HCT116 (cell line): ENCODE results near the gene GPC5. TPM values are rescaled to one million over a fixed set of nuclear protein-coding genes. Genes with fewer than 3 reads are reported as not detected.

Experiments
- ATAC-seq: fragments of 200-7000 bp; cut with Tn5 transposase; 2 replicates; pipeline ENCODE4 v1.9.1; 2020; ENCODE audit warnings: mild to moderate bottlenecking, moderate library complexity
- BruUV-seq: library from RNA; stranded (reverse); fragments of 400-500 nt; replicated peaks from 2 replicates; lab custom pipeline; 2021; lab: Mats Ljungman, UMichigan
- CTCF ChIA-PET: fragments of 300-600 bp; sonication (Branson Sonifier 250); formaldehyde crosslinking; loops from one replicate; lab custom pipeline; 2021; ENCODE audit warnings: antibody characterized with exemption; lab: Charles Lee
- POLR2A ChIA-PET: fragments of 300-600, 350-600 bp; sonication (Branson Sonifier 250); formaldehyde crosslinking; loops from one replicate; lab custom pipeline; 2021; ENCODE audit warnings: antibody characterized with exemption; lab: Charles Lee
- RAD21 ChIA-PET, 2 experiments: fragments of 300-600 bp; sonication (Branson Sonifier 250); formaldehyde crosslinking; loops; one replicate each; lab custom pipeline; 2023; ENCODE audit warnings: low total read pairs in 2 of 2; ENCODE audit not compliant: uncharacterized antibody in 2 of 2, unreplicated experiment in 2 of 2, low non-redundant PET in 1 of 2; lab: Charles Lee
- DNase-seq: peaks from one replicate; pipeline ENCODE4 v3.0.0-alpha.2; 2010; ENCODE audit warnings: low read depth, low spot score
- H2AFZ ChIP-seq: fragments of 200-600 bp; shearing (Covaris generic), sonication (generic); 2 replicates; pipeline ENCODE4 v1.6.1; 2017; ENCODE audit warnings: low read depth, mixed run types, mixed read lengths, antibody characterized with exemption, low read length; ENCODE audit not compliant: poor library complexity, severe bottlenecking
- H3K27ac ChIP-seq: 2 replicates; pipeline ENCODE4 v1.5.1; 2012; ENCODE audit warnings: low read depth, low read length
- H3K27me3 ChIP-seq: fragments of 200-600 bp; sonication (generic); 2 replicates; pipeline ENCODE4 v1.6.1; 2016; ENCODE audit warnings: mixed run types, low read length, mixed read lengths; ENCODE audit not compliant: insufficient read depth
- H3K36me3 ChIP-seq, 2 experiments: fragments of 200-500 bp in 1 of 2; fragments of 200-600 bp in 1 of 2; sonication (Bioruptor generic) in 1 of 2; sonication (generic) in 1 of 2; 2 replicates each; pipeline versions ENCODE4 v1.5.1 to v1.6.1; 2014 to 2016; ENCODE audit warnings: low read length in 2 of 2, inconsistent platforms in 1 of 2, mixed read lengths in 1 of 2, mixed run types in 1 of 2; ENCODE audit not compliant: insufficient read depth in 2 of 2, control insufficient read depth in 1 of 2
- H3K4me1 ChIP-seq, 2 experiments: fragments of 200-600 bp in 1 of 2; sonication (generic) in 1 of 2; 2 replicates each; pipeline versions ENCODE4 v1.5.1 to v1.6.1; 2012 to 2017; ENCODE audit warnings: low read length in 2 of 2, inconsistent platforms in 1 of 2, mild to moderate bottlenecking in 1 of 2, mixed read lengths in 1 of 2, mixed run types in 1 of 2, moderate library complexity in 1 of 2; ENCODE audit not compliant: insufficient read depth in 2 of 2, control insufficient read depth in 1 of 2
- H3K4me2 ChIP-seq: fragments of 200-600 bp; sonication (generic); 2 replicates; pipeline ENCODE4 v1.6.1; 2017; ENCODE audit warnings: mixed run types, low read length, mixed read lengths
- H3K4me3 ChIP-seq, 2 experiments: fragments of 200-600 bp in 1 of 2; sonication (generic) in 1 of 2; replicated peaks in 1 of 2; 2 replicates each; pipeline ENCODE4 v1.5.1; 2011 to 2016; ENCODE audit warnings: low read length in 2 of 2, control low read depth in 1 of 2, low read depth in 1 of 2, mild to moderate bottlenecking in 1 of 2, mixed read lengths in 1 of 2, mixed run types in 1 of 2
- H3K79me2 ChIP-seq: fragments of 200-600 bp; sonication (generic); 2 replicates; pipeline ENCODE4 v1.6.1; 2017; ENCODE audit warnings: mild to moderate bottlenecking, mixed run types, low read length, moderate library complexity, mixed read lengths; ENCODE audit not compliant: insufficient read depth
- H3K9ac ChIP-seq: fragments of 200-600 bp; sonication (generic); 2 replicates; pipeline ENCODE4 v1.6.1; 2016; ENCODE audit warnings: low read length, mixed read lengths
- H3K9me2 ChIP-seq: fragments of 200-600 bp; sonication (generic), shearing (Covaris generic); 2 replicates; pipeline ENCODE4 v1.6.1; 2017; ENCODE audit warnings: mixed run types, mild to moderate bottlenecking, moderate library complexity; ENCODE audit not compliant: insufficient read depth
- H3K9me3 ChIP-seq, 2 experiments: fragments of 200-500 bp in 1 of 2; fragments of 200-600 bp in 1 of 2; sonication (Bioruptor generic) in 1 of 2; sonication (generic) in 1 of 2; 2 replicates each; pipeline ENCODE4 v1.6.1; 2014 to 2017; ENCODE audit warnings: low read length in 2 of 2, mixed read lengths in 2 of 2, inconsistent platforms in 1 of 2, low read depth in 1 of 2, mild to moderate bottlenecking in 1 of 2, mixed run types in 1 of 2, moderate library complexity in 1 of 2; ENCODE audit not compliant: control insufficient read depth in 1 of 2, insufficient read depth in 1 of 2
- H4K20me1 ChIP-seq: fragments of 200-600 bp; sonication (generic), shearing (Covaris generic); 2 replicates; pipeline ENCODE4 v1.6.1; 2017; ENCODE audit warnings: mixed run types, mild to moderate bottlenecking, moderate library complexity; ENCODE audit not compliant: insufficient read depth
- CEBPB ChIP-seq: IDR thresholded peaks from 2 replicates; pipeline ENCODE4 v1.6.1; 2012; ENCODE audit warnings: low read depth
- EGR1 ChIP-seq: IDR thresholded peaks from 2 replicates; pipeline ENCODE4 v1.6.1; 2012; ENCODE audit warnings: low read depth
- ELF1 ChIP-seq: IDR thresholded peaks from 2 replicates; pipeline ENCODE4 v1.6.1; 2012; ENCODE audit warnings: low read depth, borderline replicate concordance
- EZH2 ChIP-seq: fragments of 200-600 bp; sonication (generic); IDR thresholded peaks from 2 replicates; pipeline ENCODE4 v1.6.1; 2017; ENCODE audit warnings: antibody characterized with exemption, mixed run types
- EZH2phosphoT487 ChIP-seq: fragments of 200-600 bp; IDR thresholded peaks from 2 replicates; pipeline ENCODE4 v1.6.1; 2018; ENCODE audit warnings: antibody characterized with exemption, borderline replicate concordance
- FOSL1 ChIP-seq: IDR thresholded peaks from 2 replicates; pipeline ENCODE4 v1.6.1; 2012; ENCODE audit warnings: low read depth
- MAX ChIP-seq: IDR thresholded peaks from 2 replicates; pipeline ENCODE4 v1.6.1; 2012
- POLR2A ChIP-seq: IDR thresholded peaks from 2 replicates; pipeline ENCODE4 v1.7.0; 2011; ENCODE audit warnings: borderline replicate concordance; ENCODE audit not compliant: insufficient read depth, insufficient read length; ENCODE audit errors: extremely low read depth
- RAD21 ChIP-seq: IDR thresholded peaks from 2 replicates; pipeline ENCODE4 v1.6.1; 2012; ENCODE audit warnings: low read depth, mild to moderate bottlenecking
- SIN3A ChIP-seq: IDR thresholded peaks from 2 replicates; pipeline ENCODE4 v1.6.1; 2012; ENCODE audit warnings: low read depth
- SP1 ChIP-seq: IDR thresholded peaks from 2 replicates; pipeline ENCODE4 v1.6.1; 2012; ENCODE audit warnings: low read depth
- TCF7L2 ChIP-seq: IDR thresholded peaks from 2 replicates; pipeline ENCODE4 v1.7.0; 2011; ENCODE audit warnings: borderline replicate concordance, inconsistent platforms; ENCODE audit not compliant: insufficient read depth, insufficient read length; ENCODE audit errors: extremely low read depth
- YY1 ChIP-seq: IDR thresholded peaks from 2 replicates; pipeline ENCODE4 v1.6.1; 2011; ENCODE audit warnings: low read length, low read depth, moderate library complexity, mild to moderate bottlenecking; ENCODE audit not compliant: insufficient replicate concordance; ENCODE audit errors: extremely low read depth
- ZFX ChIP-seq: fragments of 450-650 bp; IDR thresholded peaks from 2 replicates; pipeline ENCODE4 v1.6.1; 2017
- ZNF274 ChIP-seq: fragments of 200-500 bp; sonication (Bioruptor generic); IDR thresholded peaks from 2 replicates; pipeline ENCODE4 v1.6.1; 2014; ENCODE audit warnings: mild to moderate bottlenecking, low read depth, low read length, inconsistent platforms
- intact Hi-C: fragments of 100-400 bp; cut with micrococcal nuclease; formaldehyde crosslinking; loops from 2 replicates; pipeline ENCODE4 v1.10.0; 2022
- total RNA-seq: library from RNA; stranded (reverse); gene quantifications from one replicate; pipeline ENCODE4 v1.2.1, GENCODE V29; 2021; ENCODE audit not compliant: unreplicated experiment
- TF ChIP-seq, protein P1 (sequence below): IDR thresholded peaks from 2 replicates; pipeline ENCODE4 v1.6.1; 2012
- TF ChIP-seq, protein P2 (sequence below): IDR thresholded peaks from 2 replicates; pipeline ENCODE4 v1.6.1; 2012; ENCODE audit warnings: low read depth
- TF ChIP-seq, protein P3 (sequence below): IDR thresholded peaks from 2 replicates; pipeline ENCODE4 v1.6.1; 2011; ENCODE audit warnings: mild to moderate bottlenecking, low read length, moderate library complexity; ENCODE audit not compliant: insufficient replicate concordance; ENCODE audit errors: extremely low read depth

GPC5 gene
- total RNA-seq, 1 experiment from 2014 or later: not detected

DNA sequence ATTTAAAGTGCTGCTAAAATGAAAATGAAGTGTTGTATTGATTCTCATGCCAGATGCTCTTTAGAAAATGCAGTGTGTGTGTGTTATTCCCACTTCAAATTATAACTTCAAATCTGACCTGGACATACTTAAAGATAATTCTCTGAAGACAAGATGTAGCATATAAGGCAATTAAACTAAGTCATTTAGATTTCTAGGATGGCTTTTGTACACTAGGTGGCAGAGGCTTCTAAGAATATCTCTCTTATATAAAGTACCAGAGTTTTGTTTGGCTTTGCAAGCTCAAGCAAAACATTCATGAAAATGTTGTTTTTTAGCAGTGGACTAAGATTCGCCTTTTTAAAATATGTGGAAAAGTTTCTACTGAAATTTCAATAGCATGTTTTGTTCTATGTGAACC lies 407.2 kb downstream of the GPC5 start (continued):
- TF ChIP-seq TCF7L2: no peak
- no peak for TF ChIP-seq EZH2
- no peak for TF ChIP-seq ZNF274
- TF ChIP-seq YY1: no peak
- no peak for TF ChIP-seq POLR2A
- no peak for TF ChIP-seq EZH2phosphoT487
- TF ChIP-seq, all 23 proteins: peak for 0

DNA sequence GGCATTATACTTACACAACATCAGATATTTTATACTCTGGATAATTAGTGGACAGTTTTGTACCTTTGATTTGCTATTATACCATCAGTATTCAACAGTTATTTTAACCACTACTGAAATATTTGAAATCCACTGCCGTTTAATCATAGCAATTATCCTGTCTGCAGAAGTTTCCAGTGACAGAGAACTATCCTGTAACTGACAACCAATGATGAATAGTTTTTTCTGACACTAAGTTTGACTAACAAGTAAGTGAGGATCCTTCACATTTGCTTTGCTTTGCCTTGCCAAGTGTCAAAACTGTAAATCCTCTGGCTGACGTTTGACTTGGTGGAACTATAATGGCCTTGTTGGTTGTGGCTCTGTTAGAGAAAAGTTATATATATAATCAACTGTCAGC lies 410.7 kb downstream of the GPC5 start:
- no peak for ATAC-seq
- H2AFZ ChIP-seq: no peak overlapping the region
- ChIA-PET POLR2A (no interaction called here), RAD21 (no interaction called here), CTCF (no interaction called here)
- TF ChIP-seq FOSL1 (no peak), POLR2A (no peak), TCF7L2 (no peak), SIN3A (no peak), ZFX (no peak), EZH2 (no peak), EGR1 (no peak), EZH2phosphoT487 (no peak), ELF1 (no peak), RAD21 (no peak), YY1 (no peak), SP1 (no peak), CEBPB (no peak), MAX (no peak)
- TF ChIP-seq, protein P1, sequence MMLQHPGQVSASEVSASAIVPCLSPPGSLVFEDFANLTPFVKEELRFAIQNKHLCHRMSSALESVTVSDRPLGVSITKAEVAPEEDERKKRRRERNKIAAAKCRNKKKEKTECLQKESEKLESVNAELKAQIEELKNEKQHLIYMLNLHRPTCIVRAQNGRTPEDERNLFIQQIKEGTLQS: no peak
- TF ChIP-seq, protein P2, sequence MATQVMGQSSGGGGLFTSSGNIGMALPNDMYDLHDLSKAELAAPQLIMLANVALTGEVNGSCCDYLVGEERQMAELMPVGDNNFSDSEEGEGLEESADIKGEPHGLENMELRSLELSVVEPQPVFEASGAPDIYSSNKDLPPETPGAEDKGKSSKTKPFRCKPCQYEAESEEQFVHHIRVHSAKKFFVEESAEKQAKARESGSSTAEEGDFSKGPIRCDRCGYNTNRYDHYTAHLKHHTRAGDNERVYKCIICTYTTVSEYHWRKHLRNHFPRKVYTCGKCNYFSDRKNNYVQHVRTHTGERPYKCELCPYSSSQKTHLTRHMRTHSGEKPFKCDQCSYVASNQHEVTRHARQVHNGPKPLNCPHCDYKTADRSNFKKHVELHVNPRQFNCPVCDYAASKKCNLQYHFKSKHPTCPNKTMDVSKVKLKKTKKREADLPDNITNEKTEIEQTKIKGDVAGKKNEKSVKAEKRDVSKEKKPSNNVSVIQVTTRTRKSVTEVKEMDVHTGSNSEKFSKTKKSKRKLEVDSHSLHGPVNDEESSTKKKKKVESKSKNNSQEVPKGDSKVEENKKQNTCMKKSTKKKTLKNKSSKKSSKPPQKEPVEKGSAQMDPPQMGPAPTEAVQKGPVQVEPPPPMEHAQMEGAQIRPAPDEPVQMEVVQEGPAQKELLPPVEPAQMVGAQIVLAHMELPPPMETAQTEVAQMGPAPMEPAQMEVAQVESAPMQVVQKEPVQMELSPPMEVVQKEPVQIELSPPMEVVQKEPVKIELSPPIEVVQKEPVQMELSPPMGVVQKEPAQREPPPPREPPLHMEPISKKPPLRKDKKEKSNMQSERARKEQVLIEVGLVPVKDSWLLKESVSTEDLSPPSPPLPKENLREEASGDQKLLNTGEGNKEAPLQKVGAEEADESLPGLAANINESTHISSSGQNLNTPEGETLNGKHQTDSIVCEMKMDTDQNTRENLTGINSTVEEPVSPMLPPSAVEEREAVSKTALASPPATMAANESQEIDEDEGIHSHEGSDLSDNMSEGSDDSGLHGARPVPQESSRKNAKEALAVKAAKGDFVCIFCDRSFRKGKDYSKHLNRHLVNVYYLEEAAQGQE: no peak
- TF ChIP-seq, protein P3, sequence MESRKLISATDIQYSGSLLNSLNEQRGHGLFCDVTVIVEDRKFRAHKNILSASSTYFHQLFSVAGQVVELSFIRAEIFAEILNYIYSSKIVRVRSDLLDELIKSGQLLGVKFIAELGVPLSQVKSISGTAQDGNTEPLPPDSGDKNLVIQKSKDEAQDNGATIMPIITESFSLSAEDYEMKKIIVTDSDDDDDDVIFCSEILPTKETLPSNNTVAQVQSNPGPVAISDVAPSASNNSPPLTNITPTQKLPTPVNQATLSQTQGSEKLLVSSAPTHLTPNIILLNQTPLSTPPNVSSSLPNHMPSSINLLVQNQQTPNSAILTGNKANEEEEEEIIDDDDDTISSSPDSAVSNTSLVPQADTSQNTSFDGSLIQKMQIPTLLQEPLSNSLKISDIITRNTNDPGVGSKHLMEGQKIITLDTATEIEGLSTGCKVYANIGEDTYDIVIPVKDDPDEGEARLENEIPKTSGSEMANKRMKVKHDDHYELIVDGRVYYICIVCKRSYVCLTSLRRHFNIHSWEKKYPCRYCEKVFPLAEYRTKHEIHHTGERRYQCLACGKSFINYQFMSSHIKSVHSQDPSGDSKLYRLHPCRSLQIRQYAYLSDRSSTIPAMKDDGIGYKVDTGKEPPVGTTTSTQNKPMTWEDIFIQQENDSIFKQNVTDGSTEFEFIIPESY: no peak
- BruUV-seq: no TSS peak
- H4K20me1 ChIP-seq: no peaks in the 10 kb centered on the region; the same call in 1 of the 2 replicates
- intact Hi-C loops: no loop called here
- H3K4me2 ChIP-seq: no peak overlapping the region
- no peak overlapping the region for H3K27ac ChIP-seq
- H3K4me3 ChIP-seq: no peak overlapping the region
- DNase-seq: no peak
- no peaks in the 10 kb centered on the region for H3K79me2 ChIP-seq
- no peaks in the 10 kb centered on the region for H3K4me1 ChIP-seq
- no peaks in the 10 kb centered on the region for H3K36me3 ChIP-seq
- peaks cover 4 to 9% of the 10 kb centered on the region in 2 experiments; a peak in 2 of 4 replicates for H3K9me3 ChIP-seq
- no peaks in the 10 kb centered on the region for H3K9me2 ChIP-seq
- H3K9ac ChIP-seq: no peak overlapping the region
- H3K27me3 ChIP-seq: no peaks in the 10 kb centered on the region
